GM12878 (cell line): ENCODE data around the gene SERPINI2. TPM values are rescaled to one million over a fixed set of nuclear protein-coding genes. Genes with fewer than 3 reads are reported as not detected.
A peak's percentile ranks its signal among the peaks of the same experiment; 100 is the strongest.

Source experiments
- ATAC-seq: fragments of 200-7000 bp; cut with Tn5 transposase; 3 replicates; pipeline ENCODE4 v1.9.1; 2020; ENCODE audit warnings: mild to moderate bottlenecking, moderate library complexity
- BruUV-seq: library from RNA; stranded (reverse); fragments of 400-500 nt; replicated peaks from 2 replicates; lab custom pipeline; 2021; lab: Mats Ljungman, UMichigan
- CTCF ChIA-PET: fragments of 300-600 bp; sonication (Branson Sonifier 250); formaldehyde crosslinking; extraction: SDS; loops from one replicate; lab custom pipeline; 2021; ENCODE audit warnings: inconsistent platforms; lab: Yijun Ruan, JAX
- POLR2A ChIA-PET: fragments of 350-600 bp; formaldehyde crosslinking; extraction: SDS; loops from one replicate; lab custom pipeline; 2021; ENCODE audit warnings: inconsistent platforms; lab: Charles Lee
- RAD21 ChIA-PET: fragments of 300-600 bp; sonication (Branson Sonifier 250); formaldehyde crosslinking; loops from one replicate; lab custom pipeline; 2023; ENCODE audit warnings: antibody characterized with exemption; ENCODE audit not compliant: unreplicated experiment; lab: Charles Lee
- SMC1A ChIA-PET: fragments of 300-600 bp; sonication (Branson Sonifier 250); formaldehyde crosslinking; loops from one replicate; lab custom pipeline; 2023; ENCODE audit not compliant: unreplicated experiment, uncharacterized antibody; lab: Charles Lee
- DNase-seq: peaks from one replicate; pipeline ENCODE4 v3.0.0-alpha.2; 2011; ENCODE audit warnings: low read depth, low spot score
- FAIRE-seq: peaks from 3 replicates; lab custom pipeline; 2011; peaks lifted over from hg19 to GRCh38; lab: Jason Lieb, UNC
- H2AFZ ChIP-seq: 2 replicates; pipeline ENCODE4 v1.6.0; 2011; ENCODE audit warnings: low read depth, low read length, control low read depth; ENCODE audit not compliant: control insufficient read depth
- H3K27ac ChIP-seq: 2 replicates; pipeline ENCODE4 v1.5.1; 2011; ENCODE audit warnings: control low read depth; ENCODE audit not compliant: control insufficient read depth, insufficient read depth
- H3K27me3 ChIP-seq, 2 experiments: replicated peaks in 1 of 2; 2 replicates each; pipeline versions ENCODE4 v1.6.0 to v1.6.1; 2011; ENCODE audit warnings: low read length in 1 of 2; ENCODE audit not compliant: control insufficient read depth in 2 of 2, insufficient read depth in 2 of 2
- H3K36me3 ChIP-seq, 2 experiments: 2 replicates each; pipeline ENCODE4 v1.5.1; 2011; ENCODE audit warnings: low read length in 1 of 2; ENCODE audit not compliant: control insufficient read depth in 2 of 2, insufficient read depth in 2 of 2
- H3K4me1 ChIP-seq: 2 replicates; pipeline ENCODE4 v1.6.1; 2011; ENCODE audit warnings: mild to moderate bottlenecking, low read length, moderate library complexity, mixed read lengths; ENCODE audit not compliant: control insufficient read depth, insufficient read depth
- H3K4me2 ChIP-seq: 2 replicates; pipeline ENCODE4 v1.6.0; 2011; ENCODE audit warnings: control low read depth; ENCODE audit not compliant: control insufficient read depth, insufficient read depth
- H3K4me3 ChIP-seq: fragments of 200-600 bp; sonication (generic); 2 replicates; pipeline ENCODE4 v1.5.1; 2016
- H3K79me2 ChIP-seq: 2 replicates; pipeline ENCODE4 v1.6.0; 2011; ENCODE audit warnings: low read length; ENCODE audit not compliant: control insufficient read depth, insufficient read depth
- H3K9ac ChIP-seq: 2 replicates; pipeline ENCODE4 v1.8.0; 2011; ENCODE audit warnings: low read length, control low read depth, mixed read lengths; ENCODE audit not compliant: control insufficient read depth, insufficient read depth
- H3K9me3 ChIP-seq: replicated peaks from 3 replicates; pipeline ENCODE4 v1.5.1; 2011; ENCODE audit warnings: mild to moderate bottlenecking, low read length; ENCODE audit not compliant: control insufficient read depth, insufficient read depth
- H4K20me1 ChIP-seq: 2 replicates; pipeline ENCODE4 v1.6.0; 2011; ENCODE audit not compliant: control insufficient read depth, insufficient read depth
- CHD2 ChIP-seq: IDR thresholded peaks from 2 replicates; pipeline ENCODE4 v1.6.1; 2011; ENCODE audit warnings: low read depth, low read length, improper control_type of control experiment, borderline replicate concordance
- CTCF ChIP-seq, 3 experiments: IDR thresholded peaks in 2 of 3; conservative IDR thresholded peaks in 1 of 3; 2 replicates each; pipeline ENCODE4 v1.5.1; 2011; ENCODE audit warnings: low read depth in 3 of 3, low read length in 3 of 3, mild to moderate bottlenecking in 3 of 3, control low read depth in 2 of 3, moderate library complexity in 2 of 3, inconsistent platforms in 1 of 3, mixed read lengths in 1 of 3; ENCODE audit not compliant: control insufficient read depth in 2 of 3, insufficient read depth in 1 of 3; ENCODE audit errors: extremely low read depth in 1 of 3
- IKZF2 ChIP-seq, 2 experiments: fragments of 450-650 bp; IDR thresholded peaks; 2 replicates each; pipeline ENCODE4 v1.6.1; 2017; ENCODE audit warnings: mild to moderate bottlenecking in 2 of 2, moderate library complexity in 2 of 2
- PML ChIP-seq: IDR thresholded peaks from 2 replicates; pipeline ENCODE4 v1.6.1; 2012; ENCODE audit warnings: low read length, inconsistent platforms
- SPI1 ChIP-seq: IDR thresholded peaks from 2 replicates; pipeline ENCODE4 v1.6.1; 2011; ENCODE audit warnings: low read depth, mild to moderate bottlenecking, low read length, moderate library complexity, borderline replicate concordance; ENCODE audit not compliant: insufficient read depth
- SUPT20H ChIP-seq: IDR thresholded peaks from 2 replicates; pipeline ENCODE4 v1.6.1; 2011; ENCODE audit warnings: low read depth, mild to moderate bottlenecking, low read length, moderate library complexity, borderline replicate concordance; ENCODE audit not compliant: control insufficient read depth
- TCF3 ChIP-seq: IDR thresholded peaks from 2 replicates; pipeline ENCODE4 v1.6.1; 2012; ENCODE audit warnings: low read depth, mild to moderate bottlenecking, low read length, borderline replicate concordance; ENCODE audit not compliant: insufficient read depth
- USF1 ChIP-seq: IDR thresholded peaks from 2 replicates; pipeline ENCODE4 v1.6.1; 2011; ENCODE audit warnings: borderline replicate concordance, low read depth, mild to moderate bottlenecking, moderate library complexity, mixed read lengths, low read length; ENCODE audit not compliant: insufficient read depth; ENCODE audit errors: extremely low read length
- WGBS: methylation state at CpG from one replicate; pipeline ENCODE4 v1.1.6; 2016; ENCODE audit warnings: low lambda C conversion rate; ENCODE audit not compliant: insufficient replicate concordance, insufficient coverage; ENCODE audit errors: missing lambda C conversion rate; 5-methylcytosine and 5-hydroxymethylcytosine counted together
- in situ Hi-C: fragments of 300-500 bp; cut with MboI; formaldehyde crosslinking; loops from 9 replicates; pipeline ENCODE4 v1.14.3; 2018; ENCODE audit warnings: mixed read lengths
- intact Hi-C: fragments of 100-400 bp; cut with micrococcal nuclease; formaldehyde crosslinking; loops from one replicate; pipeline ENCODE4 v1.14.2; 2022; ENCODE audit not compliant: unreplicated experiment
- polyA plus RNA-seq, 11 experiments: library from polyadenylated mRNA; depleted of rRNA in 4 of 11; unstranded in 6 of 11; stranded (reverse) in 5 of 11; fragments of >200 nt; fragmentation: Nextera tagmentation in 4 of 11; fragmentation: Illumina TruSeq in 1 of 11; extraction: Ambion mirVana in 4 of 11; extraction: Trizol in 1 of 11; gene quantifications; 1 replicate in 1 of 11; 2 replicates in 10 of 11; pipeline versions ENCODE4 v1.2.1 to v1.2.3, GENCODE V29; 2011 to 2016; ENCODE audit warnings: inconsistent platforms in 2 of 11, missing spikeins in 2 of 11, low read depth in 1 of 11
- total RNA-seq, 4 experiments: library from RNA; depleted of rRNA in 3 of 4; stranded (reverse); fragments of >200 nt in 3 of 4; fragmentation: Illumina TruSeq in 1 of 4; extraction: Trizol in 1 of 4; gene quantifications; 2 replicates each; pipeline versions ENCODE4 v1.2.1 to v1.2.3, GENCODE V29; 2013 to 2021

SERPINI2 gene
- total and polyA plus RNA-seq, 10 of the 15 experiments (the other 5 are each of a cell fraction or from before 2014, with no cell fraction given), result 0.33 TPM; not detected in 9

GRCh38 chr3:167497903-167498302, 24.1 kb upstream of the SERPINI2 start:
- ATAC-seq (no peak), DNase-seq (no peak), FAIRE-seq (no peak)
- no TSS peak for BruUV-seq
- H3K9ac ChIP-seq, result no peak overlapping the region
- no peaks in the 10 kb centered on the region for H4K20me1 ChIP-seq
- SMC1A ChIA-PET, result no interaction called here
- no peaks in the 10 kb centered on the region for H3K79me2 ChIP-seq
- H3K27me3 ChIP-seq, result no peaks in the 10 kb centered on the region; a peak in 1 of 4 replicates
- no peak for TF ChIP-seq USF1
- no peak for TF ChIP-seq CHD2
- no peak for TF ChIP-seq SPI1
- no peak for TF ChIP-seq TCF3
- TF ChIP-seq IKZF2 (IDR thresholded peaks at IDR 0.05), result no peak
- TF ChIP-seq SUPT20H, result no peak
- RAD21 ChIA-PET, result no interaction called here
- no peak overlapping the region for H2AFZ ChIP-seq
- no peak overlapping the region for H3K27ac ChIP-seq
- H3K4me1 ChIP-seq, result no peaks in the 10 kb centered on the region
- WGBS, result 47% methylated on average over 7 of the region's 7 CpGs
- POLR2A ChIA-PET, result interaction anchor here (0.7 kb wide), 1 partner anchor 45 kb away, joined by 10 read pairs; no protein-coding TSS in a partner anchor
- no peak overlapping the region for H3K4me3 ChIP-seq
- no peak overlapping the region for H3K4me2 ChIP-seq
- no peaks in the 10 kb centered on the region for H3K36me3 ChIP-seq
- CTCF ChIA-PET, result no interaction called here
- in situ Hi-C loops, result no loop called here
- intact Hi-C loops, result no loop called here
- H3K9me3 ChIP-seq, result no peaks in the 10 kb centered on the region

- WGBS, result 0% methylated on average over 3 of the region's 3 CpGs
- POLR2A ChIA-PET, result no interaction called here
- DNase-seq, result no peak
Measured at GRCh38 chr3:167493244-167493643, 19.4 kb upstream of the SERPINI2 start.

More at GRCh38 chr3:167493244-167493643, 19.4 kb upstream of the SERPINI2 start:
- H3K4me3 ChIP-seq, result no peak overlapping the region
- TF ChIP-seq PML, result no peak
- TF ChIP-seq CTCF (IDR thresholded peaks at IDR 0.05 in 2 of 3, conservative IDR thresholded peaks at IDR 0.05 in 1 of 3; ENCODE audit: control insufficient read depth in 2 of 3, extremely low read depth in 1 of 3, insufficient read depth in 1 of 3, low read depth in 3 of 3, low read length in 3 of 3), result peak; percentile 27 to 40 (median 39); a peak in 5 of 6 replicates
- no peak for TF ChIP-seq IKZF2 (IDR thresholded peaks at IDR 0.05)
- no peaks in the 10 kb centered on the region for H3K79me2 ChIP-seq
- H2AFZ ChIP-seq, result no peak overlapping the region
- H3K9me3 ChIP-seq, result no peaks in the 10 kb centered on the region
- no peaks in the 10 kb centered on the region for H4K20me1 ChIP-seq
- intact Hi-C loops (no loop called here), in situ Hi-C loops (no loop called here)
- no peaks in the 10 kb centered on the region; a peak in 1 of 4 replicates for H3K27me3 ChIP-seq
- ChIA-PET CTCF (interaction anchor here (1.0 kb wide), 1 partner anchor 10 kb away, joined by 3 read pairs; no protein-coding TSS in a partner anchor), SMC1A (no interaction called here), RAD21 (no interaction called here)
- ATAC-seq (peak; percentile 65), FAIRE-seq (no peak)
- no peak overlapping the region for H3K4me2 ChIP-seq
- no peak overlapping the region for H3K27ac ChIP-seq
- no TSS peak for BruUV-seq
- no peaks in the 10 kb centered on the region for H3K36me3 ChIP-seq
- H3K9ac ChIP-seq, result no peak overlapping the region
- no peaks in the 10 kb centered on the region for H3K4me1 ChIP-seq
